GM19240 (cell line): ENCODE results near the gene CMTM4.
"Not testable (repeated sequence)": the region's sequence is repeated elsewhere in the genome, so short reads cannot be mapped to it uniquely, and the experiment has no call there.

ENCODE experiments used
- DNase-seq: peaks from one replicate; pipeline ENCODE4 v3.0.0; 2011; ENCODE audit warnings: low spot score; ENCODE audit not compliant: insufficient read length

CMTM4 gene

GRCh38 chr16:66705790-66706505, 9.4 kb upstream of the CMTM4 start:
- no peak for DNase-seq

- DNase-seq = no peak
These were observed 7.1 kb upstream of the CMTM4 start for GRCh38 chr16:66703406-66704215.

- no peak for DNase-seq
These were observed 5.0 kb upstream of the CMTM4 start for GRCh38 chr16:66701516-66701915.

- no peak for DNase-seq
These were observed 4.5 kb upstream of the CMTM4 start for GRCh38 chr16:66701026-66701425.

GRCh38 chr16:66699898-66700297, 3.4 kb upstream of the CMTM4 start:
- no peak for DNase-seq

- no peak for DNase-seq
These were observed 1.5 kb upstream of the CMTM4 start for GRCh38 chr16:66698046-66698445.

- no peak for DNase-seq
These were observed 441 bp downstream of the CMTM4 start for GRCh38 chr16:66695935-66696668.

- DNase-seq = no peak
These were observed 1.0 kb downstream of the CMTM4 start for GRCh38 chr16:66695471-66695934.

GRCh38 chr16:66693149-66693548, 3.4 kb downstream of the CMTM4 start:
- DNase-seq = no peak

GRCh38 chr16:66692341-66692740, 4.2 kb downstream of the CMTM4 start:
- DNase-seq = no peak

- no peak for DNase-seq
These were observed 5.3 kb downstream of the CMTM4 start for GRCh38 chr16:66691234-66691633.

- no peak for DNase-seq
These were observed 6.3 kb downstream of the CMTM4 start for GRCh38 chr16:66690106-66690847.

- no peak for DNase-seq
These were observed 7.3 kb downstream of the CMTM4 start for GRCh38 chr16:66689282-66689681.

- DNase-seq = no peak
These were observed 8.5 kb downstream of the CMTM4 start for GRCh38 chr16:66687906-66688625.

- DNase-seq = not testable (repeated sequence)
These were observed 10.9 kb downstream of the CMTM4 start for GRCh38 chr16:66685501-66686115.

GRCh38 chr16:66682271-66682670, 14.3 kb downstream of the CMTM4 start:
- DNase-seq = no peak

- no peak for DNase-seq
These were observed 14.9 kb downstream of the CMTM4 start for GRCh38 chr16:66681676-66682075.

- no peak for DNase-seq
These were observed 18.2 kb downstream of the CMTM4 start for GRCh38 chr16:66678337-66678736.

GRCh38 chr16:66677836-66678235, 18.7 kb downstream of the CMTM4 start:
- no peak for DNase-seq

GRCh38 chr16:66677179-66677578, 19.4 kb downstream of the CMTM4 start:
- DNase-seq = no peak
